Stimulated activated CD8-positive, alpha-beta memory T cell treated with anti-CD3 and anti-CD28 coated beads, Interleukin-15, amount 100 ng/mL, for 24 hours (primary cell): ENCODE data around the gene EVI5L.

Experiments
- DNase-seq: peaks from one replicate; pipeline ENCODE4 v3.0.0-alpha.2; 2020; ENCODE audit warnings: low read depth

The EVI5L gene

DNA sequence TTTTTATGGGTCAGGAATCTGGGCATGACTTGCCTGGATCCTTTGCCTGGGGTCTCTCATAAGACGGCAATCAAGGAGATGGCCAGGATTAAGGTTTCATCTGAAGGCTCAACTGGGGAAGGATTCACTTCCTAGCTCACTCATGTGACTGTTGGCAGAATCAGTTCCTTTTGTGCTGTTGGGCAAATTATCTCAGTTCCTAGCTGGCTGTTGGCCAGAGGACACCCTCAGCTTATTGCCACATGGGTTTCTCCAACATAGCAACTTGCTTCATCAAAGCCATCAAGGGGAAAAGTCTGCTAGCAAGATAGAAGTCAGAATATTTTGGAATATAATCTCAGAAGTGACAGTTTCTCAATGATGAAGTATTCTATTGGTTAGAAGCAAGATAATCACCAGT lies 12.2 kb upstream of the EVI5L start:
- no peak for DNase-seq

DNA sequence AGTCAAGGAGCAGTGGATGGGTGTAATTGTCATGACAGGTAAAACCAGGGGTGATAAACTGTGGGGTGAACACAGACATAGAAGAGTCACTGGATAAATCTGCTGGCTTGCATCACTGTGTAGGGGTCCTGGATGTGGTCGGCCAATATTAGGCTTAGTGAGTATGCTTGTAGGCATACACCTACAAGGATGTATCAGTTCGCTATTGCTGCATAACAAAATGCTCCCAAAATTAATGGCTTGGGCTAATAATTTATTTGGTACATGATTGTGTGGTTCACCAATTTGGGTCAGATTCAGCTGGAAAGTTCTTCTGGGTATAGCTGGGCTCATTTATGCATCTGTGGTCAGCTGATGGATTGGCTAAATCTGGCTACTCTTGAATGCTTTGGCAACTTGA lies 11.2 kb upstream of the EVI5L start:
- no peak for DNase-seq

DNA sequence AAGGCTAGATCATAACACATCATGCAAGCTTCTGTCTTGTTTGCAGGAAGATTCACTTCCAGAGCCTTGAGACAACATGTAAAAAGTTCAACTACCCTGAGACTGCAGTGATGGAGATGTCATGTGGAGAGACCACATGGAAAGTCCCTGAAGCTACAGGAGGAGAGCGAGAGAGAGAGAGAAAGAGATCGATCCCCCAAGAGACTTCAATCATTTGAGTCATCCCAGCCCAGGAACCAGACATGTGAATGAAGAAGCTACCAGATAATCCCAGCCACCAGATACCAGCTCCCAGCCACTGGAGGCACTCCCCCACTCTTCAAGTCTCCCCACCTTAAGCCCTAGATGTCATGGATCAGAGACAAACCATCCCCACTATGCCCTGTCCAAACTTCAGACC lies 10.7 kb upstream of the EVI5L start:
- no peak for DNase-seq

DNA sequence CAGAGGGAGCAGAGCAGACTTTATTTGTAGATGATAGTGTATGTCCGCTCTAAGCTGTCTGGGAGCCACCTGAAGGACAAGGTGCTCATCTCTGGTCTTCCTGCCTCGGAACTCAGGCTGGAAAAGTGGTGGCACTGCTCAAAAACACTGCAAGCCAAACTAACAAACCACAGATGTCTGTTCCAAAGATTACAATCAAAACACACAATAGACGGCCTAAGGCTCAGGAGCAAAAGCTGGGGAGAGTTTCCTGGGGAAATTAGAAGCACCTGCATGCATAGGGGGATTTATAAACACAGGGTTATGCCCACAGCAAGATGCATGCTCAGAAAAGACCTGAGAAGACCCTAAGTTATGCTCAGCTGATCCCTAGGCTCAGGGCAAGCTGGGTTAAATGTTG lies 9.4 kb upstream of the EVI5L start:
- DNase-seq, result no peak

DNA sequence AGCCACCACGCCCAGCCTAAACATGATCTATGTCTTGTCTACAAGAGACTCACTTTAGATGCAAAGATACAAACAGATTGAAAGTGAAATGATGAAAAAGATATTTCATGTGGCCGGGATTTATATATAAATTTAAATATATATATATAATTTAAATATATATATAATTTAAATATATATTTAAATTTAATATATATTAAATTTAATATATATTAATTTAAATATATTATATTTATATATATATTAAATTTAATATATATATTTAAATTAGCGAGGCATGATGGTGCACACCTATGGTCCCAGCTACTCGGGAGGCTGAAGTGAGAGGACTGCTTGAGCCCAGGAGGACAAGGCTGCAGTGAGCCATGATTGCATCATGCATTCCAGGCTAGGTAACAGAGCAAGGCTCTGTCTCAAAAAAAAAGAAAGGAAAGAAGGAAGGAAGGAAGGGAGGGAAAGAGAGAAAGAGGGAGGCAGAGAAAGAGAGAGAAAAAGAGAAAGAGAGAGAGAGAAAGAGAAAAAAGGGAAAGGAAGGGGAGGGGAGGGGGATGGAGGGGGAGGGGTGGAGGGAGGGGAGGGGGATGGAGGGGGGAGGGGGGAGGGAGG lies 7.0 kb upstream of the EVI5L start:
- DNase-seq, result no peak

DNA sequence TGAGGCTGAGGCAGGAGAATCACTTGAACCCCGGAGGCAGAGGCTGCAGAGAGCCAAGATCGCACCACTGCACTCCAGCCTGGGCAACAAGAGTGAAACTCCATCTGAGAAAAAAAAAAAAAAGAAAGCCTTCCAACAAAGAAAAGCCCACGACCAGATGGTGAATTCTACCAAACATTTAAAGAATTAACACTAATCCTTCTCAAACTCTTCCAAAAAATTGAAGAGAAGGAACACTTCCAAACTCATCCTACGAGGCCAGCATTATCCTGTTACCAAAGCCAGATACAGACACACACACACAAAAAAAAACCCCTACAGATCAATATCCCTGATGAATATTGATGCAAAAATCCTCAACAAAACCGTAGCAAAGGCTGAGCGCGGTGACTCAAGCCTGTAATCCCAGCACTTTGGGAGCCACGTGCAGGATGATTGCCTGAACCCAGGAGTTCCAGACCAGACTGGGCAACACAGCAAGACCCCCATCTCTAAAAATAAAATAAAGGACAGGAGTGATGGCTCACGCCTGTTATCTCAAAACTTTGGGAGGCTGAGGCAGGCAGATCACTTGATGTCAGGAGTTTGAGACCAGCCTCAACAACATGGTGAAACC lies 6.2 kb upstream of the EVI5L start:
- no peak for DNase-seq

DNA sequence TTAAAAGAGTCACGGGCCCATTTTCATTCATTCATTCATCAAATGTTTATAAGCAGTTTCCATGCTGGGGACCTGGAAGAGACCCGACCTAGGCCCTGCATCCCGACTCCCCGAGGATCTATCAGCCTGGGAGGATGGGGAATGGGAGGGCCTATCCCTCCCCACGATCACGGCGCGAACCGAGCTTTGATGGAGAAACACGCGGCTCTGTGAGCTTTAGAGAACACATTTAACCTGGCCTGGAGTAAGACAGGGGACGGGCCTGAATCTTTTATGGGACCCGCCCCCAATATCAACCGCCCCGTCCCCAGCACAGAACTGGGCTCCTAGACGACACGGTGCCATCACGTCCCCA lies 875 bp upstream of the EVI5L start:
- no peak for DNase-seq

DNA sequence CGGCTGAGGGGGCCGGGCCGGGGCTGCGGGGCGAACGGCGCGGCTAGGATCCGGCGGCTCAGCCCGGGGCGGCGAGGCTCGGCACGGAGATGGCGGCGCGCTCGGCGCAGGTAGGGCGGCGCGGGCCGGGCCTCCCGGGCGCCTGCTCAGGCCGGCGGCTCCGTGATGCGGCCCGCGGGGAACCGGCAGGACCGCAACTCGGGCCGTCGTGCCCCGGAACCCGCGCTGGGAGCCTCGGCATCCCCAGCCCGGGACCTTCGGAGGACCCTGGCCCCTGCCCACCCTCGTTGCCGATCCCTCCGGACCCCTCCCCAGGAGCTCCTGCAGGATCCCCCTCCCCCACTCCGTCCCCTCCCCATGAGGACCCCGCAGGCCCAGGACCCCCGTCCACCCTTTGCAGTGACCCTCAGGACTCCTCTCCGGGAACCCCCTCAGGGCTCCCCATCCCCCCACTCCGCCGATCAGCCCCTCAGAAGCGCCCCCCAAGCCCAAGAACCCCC lies 304 bp downstream of the EVI5L start:
- no peak for DNase-seq

DNA sequence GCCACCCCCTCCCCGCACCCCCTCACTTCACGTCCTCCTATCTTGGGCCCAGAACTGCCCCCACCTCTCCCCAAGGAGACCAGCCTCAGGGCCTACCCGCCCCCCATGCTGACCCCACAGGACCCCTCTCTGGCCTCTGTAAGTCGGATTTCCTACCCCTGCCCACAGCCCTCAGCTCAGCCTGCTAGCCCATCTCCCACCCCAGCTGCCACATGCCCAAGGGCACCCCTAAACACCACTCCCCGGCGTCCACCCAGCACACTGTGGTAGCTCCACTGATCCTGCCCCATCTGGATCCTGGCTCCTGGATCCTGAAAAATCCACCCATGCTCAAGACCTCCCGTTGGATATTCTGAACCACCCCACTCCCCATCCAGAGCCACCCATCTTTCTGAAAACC lies 805 bp downstream of the EVI5L start:
- no peak for DNase-seq

DNA sequence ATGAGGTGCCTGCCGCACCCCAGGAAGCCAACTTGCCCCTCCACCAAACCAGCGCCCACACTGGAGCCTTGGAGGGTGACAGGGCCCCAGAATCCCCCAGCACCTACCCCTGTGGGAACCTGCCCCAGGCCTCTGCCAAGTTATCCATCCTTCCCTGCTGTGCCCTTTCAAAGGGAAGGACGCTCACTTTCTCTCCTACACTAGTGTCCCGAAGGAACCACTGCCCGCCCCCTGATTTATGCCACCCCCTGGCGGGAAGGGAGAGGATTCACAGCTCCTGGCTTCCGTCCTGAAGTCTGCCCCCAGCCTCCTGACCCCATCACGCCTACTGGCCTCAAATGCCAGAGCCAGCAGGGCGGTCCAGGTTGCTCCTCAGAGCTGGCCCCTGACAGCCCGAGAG lies 1.4 kb downstream of the EVI5L start:
- DNase-seq, result no peak

DNA sequence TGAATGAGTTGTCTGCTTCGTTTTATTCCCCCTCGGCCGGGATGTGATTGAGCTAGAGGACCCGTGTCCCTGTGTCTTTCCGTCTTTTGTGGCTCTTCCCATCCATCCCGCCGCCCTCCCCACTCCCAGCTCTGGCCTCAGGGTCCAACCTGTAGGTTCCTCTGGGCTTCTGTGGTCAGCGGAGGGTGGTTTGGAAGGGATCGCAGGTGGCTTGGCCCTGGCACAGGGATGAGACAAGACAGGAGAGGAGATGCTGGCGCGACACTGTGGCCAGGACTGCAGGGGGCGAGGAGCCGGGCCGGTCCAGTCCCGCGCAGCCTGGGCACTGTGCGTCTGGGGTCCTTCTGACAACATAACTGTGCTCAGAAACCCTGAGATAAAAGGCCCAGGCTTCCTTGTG lies 2.0 kb downstream of the EVI5L start:
- DNase-seq, result no peak

DNA sequence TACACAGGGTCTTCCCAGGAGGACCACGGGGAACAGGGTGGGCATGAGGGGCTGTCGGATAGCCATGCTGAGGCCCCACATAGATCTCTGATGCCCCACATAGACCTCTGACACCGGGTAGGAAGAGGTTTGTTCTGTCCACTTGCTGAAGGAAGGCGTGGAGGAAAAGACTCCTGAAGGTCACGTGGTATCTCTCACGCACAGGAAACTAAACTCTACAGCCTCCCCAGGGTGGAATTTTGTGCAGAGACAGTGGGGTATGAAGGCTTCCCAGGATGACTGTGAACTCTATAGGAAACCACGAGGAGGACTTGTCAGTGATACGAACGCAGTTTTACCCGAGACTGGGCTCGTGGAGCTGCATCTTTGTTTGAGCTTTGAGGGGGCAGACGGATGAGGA lies 2.8 kb downstream of the EVI5L start:
- DNase-seq, result no peak

DNA sequence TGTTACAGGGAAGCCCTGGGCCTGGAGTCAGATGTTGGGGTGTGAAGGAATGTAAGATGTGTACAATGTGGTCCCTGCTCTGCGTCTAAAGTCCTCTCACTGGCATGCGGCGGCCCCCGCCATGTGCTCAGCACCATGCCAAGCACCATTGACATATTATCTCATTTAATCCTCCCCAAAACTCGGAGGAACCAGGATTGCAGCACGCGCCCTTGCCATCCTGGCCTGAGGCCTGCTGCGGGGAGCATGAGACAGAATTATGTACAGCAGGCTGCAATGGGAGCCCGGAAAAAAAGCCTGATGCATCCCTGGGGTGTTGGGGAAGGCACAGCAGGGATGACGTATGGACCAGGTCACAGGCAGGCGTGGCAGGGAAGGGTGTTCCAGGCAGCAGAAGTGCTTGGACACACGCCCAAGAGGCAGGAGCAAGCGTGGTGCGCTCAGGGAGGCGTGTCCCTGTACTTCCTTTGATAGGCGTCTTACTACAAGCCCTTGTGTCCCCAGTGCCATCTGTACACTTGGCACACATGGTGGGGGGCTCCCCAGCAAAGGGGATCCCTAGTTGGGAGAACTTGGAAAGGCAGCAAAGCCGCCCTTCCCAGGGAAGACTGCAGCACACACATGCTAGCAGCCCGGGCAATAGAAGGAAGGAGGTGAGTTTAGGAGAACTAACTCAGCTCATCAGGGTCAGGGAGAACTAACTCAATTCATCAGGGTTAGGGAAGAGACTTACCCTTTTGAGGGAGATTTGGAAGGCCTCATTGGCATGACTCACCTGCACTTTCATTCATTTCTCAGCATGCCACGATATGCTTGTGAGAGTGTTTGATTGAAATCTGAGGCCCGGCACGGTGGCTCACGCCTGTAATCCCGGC lies 3.4 kb downstream of the EVI5L start:
- no peak for DNase-seq

DNA sequence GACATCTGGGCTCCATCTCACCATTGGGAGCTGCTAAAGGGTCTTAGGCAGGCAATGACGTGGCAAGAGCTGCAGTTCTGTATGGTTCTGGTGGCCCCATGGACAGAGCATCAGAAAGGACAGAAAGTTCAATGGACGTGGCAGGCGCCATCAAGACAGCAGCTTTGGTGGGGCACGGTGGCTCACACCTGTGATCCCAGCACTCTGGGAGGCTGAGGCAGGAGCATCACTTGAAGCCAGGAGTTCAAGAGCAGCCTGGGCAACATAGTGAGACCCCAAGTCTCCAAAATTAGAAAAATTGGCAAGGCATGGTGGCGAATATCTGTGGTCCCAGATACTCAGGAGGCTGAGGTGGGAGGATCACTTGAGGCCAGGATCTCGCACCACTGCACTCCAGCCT lies 9.5 kb downstream of the EVI5L start:
- DNase-seq, result no peak

DNA sequence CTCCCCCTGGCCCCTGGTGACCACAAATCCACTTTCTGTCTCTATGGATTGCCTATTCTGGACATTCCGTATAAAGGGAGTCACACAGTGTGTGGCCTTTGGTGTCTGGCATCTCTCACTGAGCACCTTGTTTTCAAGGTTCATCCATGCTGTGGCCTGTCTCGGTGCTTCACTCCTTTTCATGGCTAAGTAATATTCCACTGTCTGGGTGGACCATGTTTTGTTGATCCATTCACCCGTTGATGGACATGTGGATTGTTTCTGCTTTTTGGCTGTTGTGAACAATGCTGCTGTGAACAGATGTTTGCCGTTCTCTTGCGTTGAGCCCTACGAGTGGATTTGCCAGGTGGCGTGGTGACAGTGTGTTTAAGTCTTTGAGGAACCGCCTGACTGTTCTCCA lies 10.6 kb downstream of the EVI5L start:
- DNase-seq, result no peak

DNA sequence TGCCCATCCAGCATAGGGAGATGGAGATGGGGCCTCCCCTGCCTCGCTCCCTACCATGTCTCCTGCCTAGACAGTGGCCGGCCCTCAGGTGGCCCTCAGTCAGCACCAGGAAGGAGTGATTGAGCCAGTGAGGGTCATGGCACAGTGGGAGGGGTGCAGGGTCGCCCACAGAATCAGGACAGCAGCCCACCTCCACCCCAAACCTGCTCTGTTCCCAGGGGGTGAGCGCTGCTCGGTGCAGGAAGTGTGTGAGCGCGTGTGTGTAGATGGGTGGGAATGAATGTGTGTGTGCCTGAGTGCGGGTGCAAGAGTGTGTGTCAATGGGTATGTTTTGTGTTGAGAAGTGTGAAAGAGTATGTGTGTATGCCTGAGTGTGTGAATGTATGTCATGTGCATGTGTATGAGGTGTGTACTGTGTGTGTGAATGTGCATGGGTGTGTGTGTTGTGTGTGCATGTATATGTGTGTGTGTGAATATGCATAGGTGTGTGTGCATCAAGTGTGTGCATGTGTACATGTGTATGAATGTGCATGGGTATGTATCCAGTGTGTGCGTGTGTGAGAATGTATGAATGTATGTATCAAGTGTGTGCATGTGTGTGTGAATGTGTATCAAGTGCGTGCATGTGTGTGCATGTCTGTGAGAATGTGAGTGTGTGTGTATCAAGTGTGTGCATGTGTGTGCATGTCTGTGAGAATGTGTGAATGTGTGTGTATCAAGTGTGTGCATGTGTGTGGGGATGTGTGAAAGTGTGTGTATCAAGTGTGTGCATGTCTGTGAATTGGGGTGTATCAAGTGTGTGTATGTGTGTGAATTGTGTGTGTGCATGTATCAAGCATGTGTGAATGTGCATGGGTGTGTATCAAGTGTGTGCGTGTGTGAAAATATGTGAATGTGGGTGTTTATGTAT lies 12.0 kb downstream of the EVI5L start:
- DNase-seq, result no peak

DNA sequence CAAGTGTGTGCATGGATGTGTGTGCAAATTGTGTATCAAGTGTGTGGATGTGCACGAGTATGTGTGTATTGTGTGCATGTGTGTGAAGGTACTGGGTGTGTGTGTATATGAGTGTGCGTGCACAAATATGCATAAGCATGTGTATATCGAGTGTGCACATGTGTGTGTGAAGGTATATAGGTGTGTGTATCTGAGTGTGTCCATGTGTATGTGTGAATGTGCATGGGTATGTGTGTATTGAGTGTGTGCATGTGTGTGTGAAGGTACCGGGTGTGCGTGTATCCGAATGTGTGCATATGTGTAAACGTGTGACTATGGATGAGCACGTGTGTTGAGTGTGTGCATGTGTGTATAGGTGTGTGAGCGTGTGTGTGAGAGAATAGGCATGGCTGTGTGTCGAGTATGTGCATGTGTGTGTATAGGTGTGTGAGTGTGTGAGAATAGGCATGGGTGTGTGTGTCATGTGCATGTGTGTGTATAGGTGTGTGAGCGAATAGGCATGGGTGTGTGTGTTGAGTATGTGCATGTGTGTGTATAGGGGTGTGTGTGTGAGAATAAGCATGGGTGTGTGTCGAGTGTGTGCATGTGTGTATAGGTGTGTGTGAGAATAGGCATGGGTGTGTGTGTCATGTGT lies 12.8 kb downstream of the EVI5L start:
- DNase-seq, result no peak

DNA sequence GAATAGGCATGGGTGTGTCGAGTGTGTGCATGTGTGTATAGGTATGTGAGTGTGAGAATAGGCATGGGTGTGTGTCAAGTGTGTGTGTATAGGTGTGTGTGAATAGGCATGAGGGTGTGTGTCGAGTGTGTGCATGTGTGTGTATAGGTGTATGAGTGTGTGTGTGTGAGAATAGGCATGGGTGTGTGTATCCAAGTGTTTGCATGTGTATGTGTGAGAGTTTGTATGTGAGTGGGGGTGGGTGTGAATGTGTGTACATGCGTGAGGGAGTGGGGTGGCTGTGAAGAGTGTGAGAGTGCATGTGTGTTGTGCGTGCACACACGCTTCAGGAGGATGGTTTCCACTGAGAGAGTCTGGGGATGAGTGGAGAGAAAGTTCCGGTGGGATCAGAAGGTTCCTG lies 13.5 kb downstream of the EVI5L start:
- DNase-seq, result no peak

DNA sequence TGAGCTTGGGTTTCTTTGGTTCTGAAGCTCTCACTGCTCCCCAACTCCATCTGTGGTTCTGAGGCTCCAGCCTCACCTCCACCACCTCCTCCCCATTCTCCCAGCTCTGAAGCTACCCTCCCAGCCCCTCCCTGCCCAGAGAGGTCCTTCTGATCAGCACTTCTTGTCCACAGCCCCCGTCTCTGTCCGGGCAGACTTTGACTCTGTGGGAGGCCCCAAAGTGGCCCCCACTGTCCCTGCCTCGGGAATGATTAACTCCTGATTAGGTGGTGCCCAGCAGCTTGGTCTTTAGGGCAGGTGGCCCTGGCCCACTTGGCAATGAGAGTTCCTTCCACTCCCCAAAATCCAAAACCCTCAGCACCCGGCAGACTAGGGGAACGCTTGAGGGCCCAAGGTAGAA lies 14.4 kb downstream of the EVI5L start:
- DNase-seq, result no peak

DNA sequence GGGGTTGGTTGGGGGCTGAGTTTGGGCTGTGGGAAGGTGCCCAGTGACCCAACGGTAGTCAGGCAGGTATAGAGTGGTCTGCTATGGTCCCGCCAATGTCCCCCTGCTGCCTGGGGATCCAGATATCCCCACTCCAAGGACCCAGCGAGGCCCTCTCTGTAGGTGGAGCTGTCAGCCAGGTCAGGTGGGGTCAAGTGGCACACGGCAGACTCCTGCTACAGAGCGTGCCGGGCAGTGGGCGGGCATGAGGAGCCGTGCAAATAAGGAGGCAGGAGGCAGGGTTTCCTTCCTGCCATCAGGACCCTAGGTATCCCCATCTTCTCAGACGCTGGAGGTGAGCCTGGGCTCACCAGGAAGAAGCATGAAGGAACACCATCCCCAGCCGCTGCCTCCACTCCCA lies 14.9 kb downstream of the EVI5L start:
- DNase-seq, result no peak

DNA sequence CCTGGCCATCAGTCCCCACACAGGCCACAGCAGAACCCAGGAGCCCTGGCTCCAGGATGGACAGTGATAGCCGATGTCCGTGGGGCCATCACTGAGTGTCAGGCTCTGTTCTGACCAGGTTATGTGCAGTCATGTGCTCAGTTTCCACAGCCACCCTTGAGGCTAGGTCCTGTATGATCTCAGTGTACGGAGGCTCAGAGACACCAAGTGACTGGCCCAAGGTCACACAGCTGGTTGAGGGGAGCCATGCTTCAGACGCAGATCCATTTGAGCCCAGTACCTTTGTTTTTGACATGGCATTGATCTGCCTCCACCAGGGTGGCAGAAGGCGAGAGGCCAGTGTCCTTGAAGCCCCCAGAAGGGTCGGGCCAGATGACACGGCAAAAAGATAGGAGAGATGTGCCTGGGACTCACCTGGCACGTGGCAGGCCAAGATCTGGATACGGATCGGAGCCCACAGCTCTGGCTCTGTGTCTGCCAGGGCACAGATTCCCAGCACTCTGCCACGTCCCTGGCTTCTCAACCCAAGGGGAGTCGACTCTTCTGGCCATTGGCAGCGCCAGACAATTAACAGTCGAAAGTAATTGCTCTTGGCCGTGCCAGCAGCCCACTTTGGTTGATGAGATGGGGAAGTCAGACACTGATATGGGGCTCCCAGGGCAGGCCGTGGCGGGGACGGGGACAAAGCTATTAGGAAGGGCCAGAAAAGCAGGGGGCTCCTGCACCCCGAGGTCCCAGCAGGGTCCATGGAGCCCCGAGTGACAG lies 15.6 kb downstream of the EVI5L start:
- DNase-seq, result no peak
